ENCODE measurements around the gene AKNA.
"Not testable (repeated sequence)": the region's sequence is repeated elsewhere in the genome, so short reads cannot be mapped to it uniquely, and the experiment has no call there.

DNA sequence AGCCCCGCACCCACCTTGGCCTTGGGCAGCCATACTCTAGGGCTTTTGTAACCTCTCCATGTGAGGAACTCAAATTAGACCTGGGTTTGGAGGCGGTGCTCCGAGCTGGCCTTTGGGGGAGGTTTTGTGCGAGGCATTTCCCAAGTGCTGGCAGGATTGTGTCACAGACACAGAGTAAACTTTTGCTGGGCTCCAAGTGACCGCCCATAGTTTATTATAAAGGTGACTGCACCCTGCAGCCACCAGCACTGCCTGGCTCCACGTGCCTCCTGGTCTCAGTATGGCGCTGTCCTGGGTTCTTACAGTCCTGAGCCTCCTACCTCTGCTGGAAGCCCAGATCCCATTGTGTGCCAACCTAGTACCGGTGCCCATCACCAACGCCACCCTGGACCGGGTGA lies 58.2 kb downstream of the AKNA start, which contains the start of gene ORM2:
- not testable (repeated sequence) for TF ChIP-seq EP300, CTCF (IDR thresholded peaks at IDR 0.05)
